GM18499 (cell line): ENCODE data around the gene TRIM39.
"Not testable (repeated sequence)": the region's sequence is repeated elsewhere in the genome, so short reads cannot be mapped to it uniquely, and the experiment has no call there.

Experiments used
- ATAC-seq: cut with Tn5 transposase; IDR thresholded peaks from one replicate; pipeline ENCODE4 v1.9.1; 2021; ENCODE audit warnings: moderate number of reproducible peaks; ENCODE audit not compliant: insufficient read depth, unreplicated experiment

Gene TRIM39

GRCh38 chr6:30326526-30327231 lies at the start of gene TRIM39:
Gene TRIM39, plus strand, starts transcription at chr6:30326927. Its CDS starts 2,391 bp downstream, at chr6:30329318.
- no peak for ATAC-seq

DNA sequence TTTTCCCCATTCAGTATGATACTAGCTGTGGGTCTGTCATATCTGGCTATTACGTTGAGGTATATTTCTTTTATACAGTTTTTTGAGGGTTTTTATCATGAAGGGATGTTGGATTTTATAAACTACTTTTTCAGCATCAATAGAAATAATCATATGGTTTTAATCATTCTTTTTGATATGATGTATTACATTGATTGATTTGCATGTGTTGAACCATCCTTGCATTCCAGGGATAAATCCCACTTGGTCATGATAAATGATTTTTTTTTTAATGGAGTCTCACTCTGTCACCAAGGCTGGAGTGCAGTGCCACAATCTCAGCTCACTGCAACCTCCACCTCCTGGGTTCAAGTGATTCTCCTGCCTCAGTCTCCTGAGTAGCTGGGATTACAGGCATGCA lies 45.7 kb upstream of the TRIM39 start:
- not testable (repeated sequence) for ATAC-seq

GRCh38 chr6:30282522-30282921 lies 44.2 kb upstream of the TRIM39 start:
- ATAC-seq: no peak

DNA sequence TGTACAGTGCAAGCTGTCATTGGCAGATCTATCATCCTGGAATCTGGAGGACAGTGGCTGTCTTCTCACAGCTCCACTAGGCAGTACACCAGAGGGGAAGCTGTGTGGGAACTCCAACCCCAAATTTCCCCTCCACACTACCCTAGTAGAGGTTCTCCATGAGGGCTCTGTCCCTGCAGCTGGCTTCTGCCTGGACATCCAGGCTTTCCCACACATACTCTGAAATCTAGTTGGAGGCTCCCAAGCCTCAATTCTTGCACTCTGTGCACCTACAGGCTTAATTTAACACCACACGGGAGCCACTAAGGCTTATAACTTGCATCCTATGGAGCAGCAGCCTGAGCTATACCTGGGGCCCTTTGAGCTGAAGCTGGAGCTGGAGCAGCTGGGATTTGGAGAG lies 43.0 kb upstream of the TRIM39 start:
- no peak for ATAC-seq

- ATAC-seq: no peak
Observed at GRCh38 chr6:30287139-30287538, 39.6 kb upstream of the TRIM39 start.

DNA sequence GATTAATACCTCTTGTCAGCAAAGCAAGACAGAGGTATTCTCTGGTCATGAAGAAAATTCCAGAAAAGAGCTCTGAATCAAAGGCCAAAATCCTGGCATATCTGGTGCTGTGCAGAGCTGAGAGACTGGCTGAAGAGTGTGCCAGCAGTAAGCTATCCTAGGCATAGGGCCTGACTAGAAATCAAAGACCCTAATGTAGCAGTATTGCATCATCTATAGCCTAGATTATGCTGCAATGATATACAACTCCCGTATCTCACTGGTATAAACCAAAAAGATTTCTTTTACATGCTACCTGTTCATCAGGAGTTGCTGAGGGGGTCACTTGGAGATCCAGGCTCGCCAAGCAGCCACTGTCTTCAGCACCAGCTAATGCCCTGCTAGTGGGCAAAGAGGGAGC lies 30.9 kb upstream of the TRIM39 start:
- no peak for ATAC-seq

GRCh38 chr6:30304002-30304401 lies 22.7 kb upstream of the TRIM39 start:
- ATAC-seq: no peak

GRCh38 chr6:30311101-30311500 lies 15.6 kb upstream of the TRIM39 start:
- ATAC-seq: no peak

- ATAC-seq: no peak
Observed at GRCh38 chr6:30311671-30312070, 15.1 kb upstream of the TRIM39 start.

- no peak for ATAC-seq
Observed at GRCh38 chr6:30312266-30312665, 14.5 kb upstream of the TRIM39 start.

- no peak for ATAC-seq
Observed at GRCh38 chr6:30312676-30313321, 13.9 kb upstream of the TRIM39 start.

DNA sequence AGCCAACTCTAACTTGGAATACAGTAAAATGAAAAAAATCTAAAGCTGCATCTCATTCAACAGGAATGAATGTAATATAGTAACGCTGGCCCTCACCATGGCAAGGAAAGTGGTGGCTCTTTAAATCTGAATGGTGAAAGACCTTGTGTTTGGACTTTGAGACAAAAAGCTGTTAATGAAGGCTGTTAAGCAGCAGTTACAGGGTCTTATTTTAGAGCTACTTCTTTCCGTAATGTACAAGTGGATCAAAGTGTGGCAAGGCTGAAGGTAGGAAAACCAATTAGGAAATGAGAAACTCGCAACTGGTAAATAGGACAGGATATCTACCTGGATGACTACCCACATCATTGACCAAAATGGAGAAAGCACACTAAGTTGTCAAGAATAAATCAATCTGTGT lies 11.6 kb upstream of the TRIM39 start:
- no peak for ATAC-seq

DNA sequence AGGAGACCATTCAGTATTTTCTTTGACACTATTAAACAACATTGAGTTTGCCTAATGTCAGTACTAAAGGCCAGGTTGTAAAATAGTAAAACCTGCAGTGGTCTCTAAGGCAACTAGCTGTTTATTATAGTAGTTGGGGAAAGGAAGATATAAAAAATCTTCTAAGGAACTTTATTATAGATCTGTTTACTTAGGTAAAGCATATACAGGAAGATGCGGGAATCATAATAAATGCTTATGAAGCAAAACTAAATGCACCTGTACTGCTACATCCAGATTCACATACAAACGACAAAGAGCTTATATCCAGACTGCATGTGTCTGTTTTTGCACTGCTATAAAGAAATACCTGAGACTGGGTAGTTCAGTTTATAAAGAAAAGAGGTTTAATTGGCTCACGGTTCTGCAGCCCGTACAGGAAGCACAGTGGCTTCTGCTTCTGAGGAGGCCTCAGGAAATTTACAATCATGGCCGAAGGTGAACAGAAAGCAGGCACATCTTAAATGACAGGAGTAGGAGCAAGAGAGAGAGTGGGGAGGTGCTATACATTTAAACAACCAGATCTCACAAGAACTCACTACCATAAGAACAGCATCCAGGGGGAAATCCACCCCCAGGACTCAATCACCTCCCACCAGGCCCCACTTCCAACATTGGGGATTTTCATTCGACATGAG lies 8.7 kb upstream of the TRIM39 start:
- no peak for ATAC-seq

GRCh38 chr6:30319146-30319835 lies 7.4 kb upstream of the TRIM39 start:
- no peak for ATAC-seq

DNA sequence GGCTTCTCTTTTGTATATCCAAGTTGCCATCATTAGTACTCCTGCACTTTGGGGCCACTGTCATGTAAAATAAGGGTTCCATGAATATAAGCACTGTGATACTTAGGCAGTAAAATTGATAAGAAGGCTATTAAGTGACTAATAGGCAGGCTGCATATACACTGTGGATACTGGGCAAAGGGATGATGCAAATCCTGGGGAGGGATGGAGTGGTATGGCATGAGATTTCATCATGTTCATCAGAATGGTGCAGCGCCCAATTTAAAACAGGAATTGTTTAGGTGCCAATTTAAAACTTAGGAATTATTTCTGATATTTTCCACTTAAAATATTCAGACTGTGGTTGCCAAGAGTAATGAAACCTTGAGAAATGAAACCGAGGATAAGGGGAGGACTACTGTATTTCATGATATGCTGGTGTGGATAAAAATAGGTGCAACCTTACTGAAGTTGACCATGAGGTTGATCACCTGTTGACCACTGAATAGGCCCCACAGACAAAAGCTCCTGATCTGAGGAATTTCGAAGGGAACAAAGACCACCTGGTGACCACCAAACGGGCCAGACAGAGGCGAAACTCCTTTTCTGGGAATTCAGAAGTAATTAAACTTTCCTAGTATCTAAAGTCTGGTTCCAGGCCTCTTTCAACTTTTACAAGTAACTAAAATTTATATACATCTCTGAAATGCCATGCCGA lies 4.9 kb upstream of the TRIM39 start:
- ATAC-seq: no peak

DNA sequence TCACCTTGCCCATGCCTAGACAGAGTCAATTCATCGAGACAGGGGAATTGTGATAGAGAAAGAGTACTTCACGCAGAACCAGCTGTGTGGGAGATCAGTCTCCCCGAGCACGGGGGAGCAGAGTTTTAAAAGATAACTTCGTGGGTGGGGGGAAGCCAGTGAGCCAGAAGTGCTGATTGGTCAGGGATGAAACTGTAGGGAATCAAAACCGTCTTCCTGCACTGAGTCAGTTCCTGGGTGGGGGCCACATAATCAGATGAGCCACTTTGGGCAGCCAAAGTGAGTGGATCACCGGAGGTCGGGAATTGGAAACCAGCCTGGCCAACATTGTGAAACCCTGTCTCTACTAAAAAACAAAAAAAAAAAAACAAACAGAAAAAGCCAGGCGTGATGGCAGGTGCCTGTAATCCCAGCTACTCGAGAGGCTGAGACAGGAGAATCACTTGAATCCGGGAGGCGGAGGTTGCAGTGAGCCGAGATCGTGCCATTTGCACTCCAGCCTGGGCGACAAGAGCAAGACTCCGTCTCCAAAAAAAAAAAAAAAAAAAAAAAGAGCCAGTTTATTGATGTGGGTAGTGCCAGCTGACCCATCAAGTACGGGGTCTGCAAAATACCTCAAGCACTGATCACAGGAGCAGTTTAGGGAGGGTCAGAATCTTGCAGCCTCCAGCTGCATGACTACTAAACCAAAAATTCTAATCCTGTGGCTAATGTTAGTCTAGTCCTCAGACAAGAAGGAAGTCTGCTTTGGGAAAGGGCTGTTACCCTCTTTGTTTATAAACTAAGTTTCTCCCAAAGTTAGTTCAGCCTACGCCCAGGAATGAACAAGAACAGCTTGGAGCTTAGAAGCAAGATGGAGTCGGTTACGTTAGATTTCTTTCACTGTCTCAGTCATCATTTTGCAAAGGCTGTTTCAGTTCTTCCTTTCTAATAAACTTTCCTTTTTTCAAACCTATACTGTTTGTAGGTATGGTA lies 3.9 kb upstream of the TRIM39 start:
- no peak for ATAC-seq

DNA sequence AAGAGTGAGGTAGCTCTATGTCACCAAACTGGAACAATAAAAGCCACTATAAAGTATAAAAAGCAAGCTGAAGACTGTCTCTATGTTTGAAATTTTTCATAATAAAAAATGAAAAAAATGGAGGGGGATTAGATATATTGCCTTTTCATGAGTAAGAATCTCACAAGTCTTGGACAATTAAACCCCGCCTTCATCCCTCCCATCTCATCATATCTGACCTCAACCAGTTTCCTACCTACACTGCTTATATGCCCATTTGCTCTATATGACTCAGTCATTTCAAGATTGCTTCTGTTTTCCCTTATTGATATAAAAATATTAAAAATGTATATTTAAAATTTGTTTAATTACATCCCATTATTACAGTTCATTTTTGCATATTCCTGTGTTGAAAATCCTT lies 2.9 kb upstream of the TRIM39 start:
- no peak for ATAC-seq

DNA sequence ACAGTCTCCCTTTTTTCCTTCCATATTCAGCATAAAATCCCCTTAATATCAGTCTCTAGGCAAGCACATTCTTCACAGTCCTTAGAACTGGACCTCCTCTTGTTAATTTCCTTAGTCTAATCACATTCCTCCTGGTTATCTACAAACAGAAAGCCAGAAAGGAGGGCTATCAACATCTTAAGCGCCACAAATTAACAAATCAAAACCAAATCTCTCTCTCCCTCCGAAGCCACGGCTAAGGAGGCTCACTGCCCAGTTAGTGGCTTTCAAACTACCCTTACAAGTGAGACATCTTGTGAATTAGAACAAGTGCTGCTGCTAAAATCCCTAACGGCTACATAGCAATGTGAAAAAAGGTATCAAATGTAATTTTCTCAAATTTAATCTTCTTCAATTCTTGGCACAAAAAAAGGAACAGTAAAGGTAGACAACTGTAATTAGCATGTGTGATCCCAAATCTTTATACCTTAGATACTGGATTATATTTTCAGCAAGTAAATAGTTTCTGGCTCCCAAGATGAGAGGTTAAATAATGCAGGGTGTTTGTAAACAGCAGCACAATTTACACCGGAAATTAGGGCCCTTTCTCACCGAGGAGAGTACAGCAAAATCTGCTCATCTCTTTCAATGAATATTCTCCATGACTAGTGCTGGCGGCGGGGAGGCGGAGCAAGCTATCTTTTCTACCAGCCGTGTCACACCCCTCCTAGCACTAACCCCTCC lies 1.4 kb upstream of the TRIM39 start:
- ATAC-seq: no peak
